MCF 10A (cell line): ENCODE results near the gene CACNA1B. TPM values are rescaled to one million over a fixed set of nuclear protein-coding genes. Genes with fewer than 3 reads are reported as not detected.

Source experiments
- BruUV-seq: library from RNA; stranded (reverse); fragments of 400-500 nt; replicated peaks from 2 replicates; lab custom pipeline; 2021; lab: Mats Ljungman, UMichigan
- CTCF ChIA-PET: fragments of 300-600 bp; sonication (Branson Sonifier 250); formaldehyde crosslinking; extraction: SDS; loops from one replicate; lab custom pipeline; 2021; ENCODE audit warnings: antibody characterized with exemption, inconsistent platforms; lab: Yijun Ruan, JAX
- POLR2A ChIA-PET: fragments of 300-600, 350-650 bp; sonication (Branson Sonifier 250); formaldehyde crosslinking; extraction: SDS; loops from one replicate; lab custom pipeline; 2020; ENCODE audit warnings: antibody characterized with exemption, inconsistent platforms; lab: Yijun Ruan, JAX
- DNase-seq: peaks from one replicate; pipeline ENCODE4 v3.0.0-alpha.2; 2018; ENCODE audit not compliant: unreplicated experiment
- H3K27ac Mint-ChIP-seq: one replicate; pipeline ENCODE4 v1.8.0; 2022; ENCODE audit warnings: mild to moderate bottlenecking, low read depth, mixed read lengths; ENCODE audit not compliant: unreplicated experiment
- H3K27me3 Mint-ChIP-seq: one replicate; pipeline ENCODE4 v1.8.0; 2022; ENCODE audit warnings: mixed read lengths; ENCODE audit not compliant: insufficient read depth, unreplicated experiment
- H3K36me3 Mint-ChIP-seq: one replicate; pipeline ENCODE4 v1.8.0; 2022; ENCODE audit warnings: mild to moderate bottlenecking, moderate library complexity, mixed read lengths; ENCODE audit not compliant: insufficient read depth, unreplicated experiment
- H3K4me1 Mint-ChIP-seq: one replicate; pipeline ENCODE4 v1.8.0; 2022; ENCODE audit warnings: mixed read lengths; ENCODE audit not compliant: insufficient read depth, unreplicated experiment
- H3K4me3 Mint-ChIP-seq: one replicate; pipeline ENCODE4 v1.8.0; 2022; ENCODE audit warnings: mild to moderate bottlenecking, moderate library complexity, mixed read lengths; ENCODE audit not compliant: unreplicated experiment
- H3K9me3 Mint-ChIP-seq: one replicate; pipeline ENCODE4 v1.8.0; 2022; ENCODE audit warnings: mixed read lengths; ENCODE audit not compliant: unreplicated experiment
- CTCF ChIP-seq: fragments of 200-600 bp; IDR thresholded peaks from one replicate; pipeline ENCODE4 v1.8.0; 2022; ENCODE audit warnings: antibody characterized with exemption, mild to moderate bottlenecking; ENCODE audit not compliant: unreplicated experiment
- intact Hi-C: fragments of 100-400 bp; cut with micrococcal nuclease; formaldehyde crosslinking; loops from 2 replicates; pipeline ENCODE4 v1.14.1; 2022
- total RNA-seq: library from RNA; stranded (reverse); gene quantifications from 2 replicates; pipeline ENCODE4 v1.2.3, GENCODE V29; 2022

CACNA1B gene
- total RNA-seq, 1 experiment from 2014 or later, result not detected

DNA sequence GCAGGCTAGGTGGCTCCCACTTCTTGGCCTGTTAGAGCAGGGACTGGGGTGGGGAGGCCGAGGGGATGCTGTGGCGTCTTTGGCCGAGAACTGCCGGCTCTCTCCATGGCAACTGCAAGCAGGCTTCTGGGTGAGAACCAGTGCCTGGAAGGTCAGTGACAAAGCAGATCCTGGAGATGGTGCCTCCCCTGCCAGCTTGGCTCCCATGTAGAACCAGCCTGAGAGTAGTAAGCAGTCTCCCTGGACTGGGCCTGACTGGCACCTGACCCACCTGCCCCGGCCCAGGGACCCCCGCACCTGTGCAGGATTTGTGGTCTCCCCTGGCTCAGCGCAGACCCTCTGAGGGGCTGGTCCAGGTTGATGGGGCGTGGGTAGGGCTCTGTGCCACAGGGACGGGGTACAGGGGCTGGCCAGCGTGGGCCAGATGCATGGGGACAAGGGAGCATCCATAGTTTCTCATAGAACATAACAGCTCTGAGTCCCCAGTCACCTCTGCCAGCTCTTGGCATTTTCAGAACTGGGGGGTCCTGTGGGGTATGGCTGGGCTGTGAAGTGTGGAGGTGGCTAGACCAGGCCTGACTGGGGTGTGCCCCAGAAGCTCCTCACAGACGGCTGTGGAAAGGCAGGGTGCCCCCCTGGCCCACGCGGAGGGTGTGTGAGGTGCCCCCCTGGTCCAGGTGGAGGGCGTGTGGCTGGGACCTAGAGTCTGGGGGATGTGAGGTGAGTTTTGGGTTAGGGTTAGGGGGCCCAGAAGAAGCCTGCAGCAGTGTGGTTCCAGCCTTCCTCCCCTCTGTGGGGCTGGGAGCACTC, 22.2 kb downstream of the CACNA1B start:
- Mint-ChIP-seq H3K36me3 (no peaks in the 10 kb centered on the region), H3K4me1 (no peaks in the 10 kb centered on the region), H3K4me3 (no peak overlapping the region), H3K27ac (no peak overlapping the region), H3K27me3 (peaks cover 40% of the 10 kb centered on the region), H3K9me3 (no peaks in the 10 kb centered on the region)
- ChIA-PET CTCF (interaction anchor here (0.6 kb wide), 1 partner anchor 362 kb away, joined by 3 read pairs; no protein-coding TSS in a partner anchor), POLR2A (no interaction called here)
- DNase-seq, result no peak
- intact Hi-C loops, result no loop called here
- no TSS peak for BruUV-seq
- no peak for TF ChIP-seq CTCF

- Mint-ChIP-seq H3K36me3 (no peaks in the 10 kb centered on the region), H3K4me3 (no peak overlapping the region), H3K4me1 (no peaks in the 10 kb centered on the region), H3K27me3 (peaks cover 30% of the 10 kb centered on the region), H3K27ac (no peak overlapping the region), H3K9me3 (no peaks in the 10 kb centered on the region)
- ChIA-PET POLR2A (no interaction called here), CTCF (interaction anchor here (0.6 kb wide), 1 partner anchor 33 kb away, joined by 4 read pairs; no protein-coding TSS in a partner anchor)
- TF ChIP-seq CTCF, result no peak
- intact Hi-C loops, result no loop called here
- BruUV-seq, result no TSS peak
- no peak for DNase-seq
Observed at GRCh38 chr9:137900584-137901310, 23.2 kb downstream of the CACNA1B start.

GRCh38 chr9:137902646-137903045, 25.1 kb downstream of the CACNA1B start:
- Mint-ChIP-seq H3K9me3 (no peaks in the 10 kb centered on the region), H3K4me3 (no peak overlapping the region), H3K4me1 (no peaks in the 10 kb centered on the region), H3K27ac (no peak overlapping the region), H3K27me3 (peaks cover 12% of the 10 kb centered on the region), H3K36me3 (no peaks in the 10 kb centered on the region)
- BruUV-seq, result no TSS peak
- DNase-seq, result no peak
- intact Hi-C loops, result no loop called here
- POLR2A ChIA-PET, result interaction anchor here (0.6 kb wide), 1 partner anchor 206 kb away, joined by 3 read pairs; no protein-coding TSS in a partner anchor
- TF ChIP-seq CTCF, result no peak
- CTCF ChIA-PET, result no interaction called here

- DNase-seq, result no peak
- BruUV-seq, result no TSS peak
- no peaks in the 10 kb centered on the region for H3K9me3 Mint-ChIP-seq
- no peak for TF ChIP-seq CTCF
- ChIA-PET POLR2A (no interaction called here), CTCF (interaction anchor here (0.6 kb wide), 1 partner anchor 49 kb away, joined by 3 read pairs; no protein-coding TSS in a partner anchor)
- no peaks in the 10 kb centered on the region for H3K4me1 Mint-ChIP-seq
- H3K4me3 Mint-ChIP-seq, result no peak overlapping the region
- H3K27ac Mint-ChIP-seq, result no peak overlapping the region
- intact Hi-C loops, result no loop called here
- H3K27me3 Mint-ChIP-seq, result peaks cover 12% of the 10 kb centered on the region
- no peaks in the 10 kb centered on the region for H3K36me3 Mint-ChIP-seq
Observed at GRCh38 chr9:137905740-137906139, 28.2 kb downstream of the CACNA1B start.
